Loucy (cell line): ENCODE measurements around the gene DSCAML1.

Experiments used
- EZH2phosphoT487 ChIP-seq: fragments of 200-600 bp; IDR thresholded peaks from 2 replicates; pipeline ENCODE4 v1.6.1; 2018; ENCODE audit warnings: antibody characterized with exemption, mild to moderate bottlenecking, moderate library complexity, borderline replicate concordance
- TF ChIP-seq, protein P1 (sequence below): fragments of 200-600 bp; sonication (generic); conservative IDR thresholded peaks from 2 replicates; pipeline ENCODE4 v1.5.1; 2014; ENCODE audit warnings: mild to moderate bottlenecking, antibody characterized with exemption, low read length

DNA sequence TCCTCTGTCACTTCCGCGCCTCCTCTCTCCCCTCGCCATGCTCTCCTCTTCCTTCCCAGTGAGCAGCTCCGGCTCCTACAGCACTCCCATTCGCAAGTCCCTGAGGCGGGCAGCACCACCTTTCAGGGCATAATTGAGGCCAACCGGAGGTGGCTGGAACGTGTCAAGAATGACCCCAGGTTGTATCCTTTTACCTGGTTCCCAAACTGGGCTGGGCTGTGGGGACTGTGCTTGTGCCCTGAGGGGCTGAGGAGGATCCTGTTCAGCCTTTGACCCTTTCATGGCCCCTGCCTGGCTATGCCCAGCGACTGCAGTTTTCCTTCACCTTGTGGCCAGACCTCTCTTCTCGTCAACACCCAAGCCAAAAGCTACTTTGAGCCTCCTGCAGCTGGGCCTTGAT lies 385.3 kb downstream of the DSCAML1 start:
- TF ChIP-seq, protein P1, sequence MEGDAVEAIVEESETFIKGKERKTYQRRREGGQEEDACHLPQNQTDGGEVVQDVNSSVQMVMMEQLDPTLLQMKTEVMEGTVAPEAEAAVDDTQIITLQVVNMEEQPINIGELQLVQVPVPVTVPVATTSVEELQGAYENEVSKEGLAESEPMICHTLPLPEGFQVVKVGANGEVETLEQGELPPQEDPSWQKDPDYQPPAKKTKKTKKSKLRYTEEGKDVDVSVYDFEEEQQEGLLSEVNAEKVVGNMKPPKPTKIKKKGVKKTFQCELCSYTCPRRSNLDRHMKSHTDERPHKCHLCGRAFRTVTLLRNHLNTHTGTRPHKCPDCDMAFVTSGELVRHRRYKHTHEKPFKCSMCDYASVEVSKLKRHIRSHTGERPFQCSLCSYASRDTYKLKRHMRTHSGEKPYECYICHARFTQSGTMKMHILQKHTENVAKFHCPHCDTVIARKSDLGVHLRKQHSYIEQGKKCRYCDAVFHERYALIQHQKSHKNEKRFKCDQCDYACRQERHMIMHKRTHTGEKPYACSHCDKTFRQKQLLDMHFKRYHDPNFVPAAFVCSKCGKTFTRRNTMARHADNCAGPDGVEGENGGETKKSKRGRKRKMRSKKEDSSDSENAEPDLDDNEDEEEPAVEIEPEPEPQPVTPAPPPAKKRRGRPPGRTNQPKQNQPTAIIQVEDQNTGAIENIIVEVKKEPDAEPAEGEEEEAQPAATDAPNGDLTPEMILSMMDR = no peak
- no peak for TF ChIP-seq EZH2phosphoT487
